22Rv1 (cell line): ENCODE measurements around the gene FAM13C.

Experiments
- CTCF ChIP-seq: fragments of 450-650 bp; IDR thresholded peaks from 2 replicates; pipeline ENCODE4 v1.5.1; 2017; ENCODE audit warnings: mild to moderate bottlenecking
- ZFX ChIP-seq: fragments of 450-650 bp; IDR thresholded peaks from 2 replicates; pipeline ENCODE4 v1.6.1; 2017; ENCODE audit warnings: antibody characterized with exemption, borderline replicate concordance

- TF ChIP-seq CTCF: no peak
- TF ChIP-seq ZFX: no peak
These were observed 19.6 kb downstream of the FAM13C start for GRCh38 chr10:59342723-59343122.
